Prostate gland (tissue), 2 donors: ENCODE measurements around the gene CUTA. TPM values are rescaled to one million over a fixed set of nuclear protein-coding genes. Genes with fewer than 3 reads are reported as not detected.

Source experiments
- DNase-seq: peaks from one replicate; pipeline ENCODE4 v3.0.0-alpha.2; 2019; ENCODE audit warnings: low spot score
- H3K27ac ChIP-seq, 2 donors: fragments of 200-600 bp; sonication (generic); 2 replicates each; pipeline ENCODE4 v1.5.1; 2017 to 2019
- H3K27me3 ChIP-seq: fragments of 200-600 bp; sonication (generic); replicated peaks from 2 replicates; pipeline ENCODE4 v1.5.1; 2019; ENCODE audit not compliant: insufficient read depth
- H3K36me3 ChIP-seq, 2 donors: fragments of 200-600 bp; sonication (generic); 1 replicate in 1 of 2; 2 replicates in 1 of 2; pipeline versions ENCODE4 v1.5.1 to v1.8.1; 2017 to 2019
- H3K4me1 ChIP-seq: fragments of 200-600 bp; sonication (generic); replicated peaks from 2 replicates; pipeline ENCODE4 v1.5.1; 2019
- H3K4me3 ChIP-seq, 2 donors: fragments of 200-600 bp; sonication (generic); 2 replicates each; pipeline ENCODE4 v1.5.1; 2017 to 2019
- H3K9me3 ChIP-seq: fragments of 200-600 bp; sonication (generic); 2 replicates; pipeline ENCODE4 v1.5.1; 2017
- POLR2A ChIP-seq: fragments of 450-650 bp; IDR thresholded peaks from one replicate; pipeline ENCODE4 v1.6.1; 2016; ENCODE audit warnings: antibody characterized with exemption, mild to moderate bottlenecking
- POLR2AphosphoS5 ChIP-seq: sonication (generic); formaldehyde crosslinking; IDR thresholded peaks from one replicate; pipeline ENCODE4 v1.6.1; 2017; ENCODE audit warnings: antibody characterized with exemption
- WGBS: methylation state at CpG from one replicate; pipeline ENCODE4 v1.1.5; 2018; 5-methylcytosine and 5-hydroxymethylcytosine counted together
- intact Hi-C: fragments of 100-400 bp; cut with DNase I; formaldehyde crosslinking; loops from one replicate; pipeline ENCODE4 v1.14.2; 2022
- total RNA-seq, 2 donors: library from RNA; depleted of rRNA; stranded (reverse); fragments of >200 nt; gene quantifications; one replicate each; pipeline ENCODE4 v1.1.0, GENCODE V29; 2016
- TF ChIP-seq, protein P1 (sequence below), 4 experiments: fragments of 200-600 bp in 2 of 4; fragments of 450-650 bp in 2 of 4; sonication (generic) in 2 of 4; IDR thresholded peaks; 1 replicate in 3 of 4; 2 replicates in 1 of 4; pipeline ENCODE4 v1.5.1; 2016 to 2019; ENCODE audit warnings: antibody characterized with exemption in 4 of 4, mild to moderate bottlenecking in 2 of 4, moderate library complexity in 2 of 4

The CUTA gene
- total RNA-seq, 2 donors from 2014 or later: 189 to 260 TPM

DNA sequence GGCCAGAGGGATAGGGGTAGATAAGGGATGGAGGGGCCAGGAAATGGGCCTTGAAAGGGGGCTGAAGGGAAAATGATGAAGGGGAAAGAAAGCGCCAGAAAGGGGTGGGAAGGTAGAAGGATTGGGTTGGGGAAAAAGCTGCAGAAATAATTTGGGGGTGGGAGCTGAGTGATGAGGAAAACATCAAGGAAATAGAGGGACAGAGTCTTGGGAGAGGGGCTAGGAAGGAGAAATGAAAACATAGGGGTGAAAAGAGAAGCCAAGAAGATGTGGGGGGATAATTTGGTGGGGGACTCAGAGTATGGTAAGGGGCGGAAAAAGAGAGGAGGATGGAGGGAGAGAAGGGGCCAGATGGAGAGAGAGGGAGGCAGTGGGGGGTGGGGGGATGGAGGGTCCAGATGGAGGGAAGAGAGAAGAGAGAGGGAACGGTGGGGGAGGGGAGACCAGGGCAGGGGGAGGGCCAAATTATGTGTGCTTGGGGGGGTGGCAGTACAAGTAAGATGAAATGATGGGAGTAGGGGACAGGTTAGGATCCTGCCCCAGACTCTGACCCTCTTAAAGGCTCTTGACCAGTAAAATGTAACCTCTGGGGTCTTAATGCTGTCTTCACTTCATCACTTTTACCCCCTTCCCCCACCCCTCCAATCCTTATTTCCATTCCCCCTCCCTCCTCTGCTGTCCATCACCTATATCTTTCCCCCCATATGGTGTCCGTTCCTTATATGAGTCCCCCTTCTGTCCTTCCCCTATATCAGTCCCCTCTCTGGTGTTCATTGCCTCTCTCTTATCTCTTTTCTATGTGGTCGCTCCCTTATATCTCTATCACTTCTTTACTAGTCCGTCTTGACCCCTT lies 2.8 kb upstream of the CUTA start:
- 57% methylated on average over 6 of the region's 6 CpGs for WGBS
- peak overlapping the region in 1 of 2 donors; percentile 6 for H3K4me3 ChIP-seq
- TF ChIP-seq, protein P1, sequence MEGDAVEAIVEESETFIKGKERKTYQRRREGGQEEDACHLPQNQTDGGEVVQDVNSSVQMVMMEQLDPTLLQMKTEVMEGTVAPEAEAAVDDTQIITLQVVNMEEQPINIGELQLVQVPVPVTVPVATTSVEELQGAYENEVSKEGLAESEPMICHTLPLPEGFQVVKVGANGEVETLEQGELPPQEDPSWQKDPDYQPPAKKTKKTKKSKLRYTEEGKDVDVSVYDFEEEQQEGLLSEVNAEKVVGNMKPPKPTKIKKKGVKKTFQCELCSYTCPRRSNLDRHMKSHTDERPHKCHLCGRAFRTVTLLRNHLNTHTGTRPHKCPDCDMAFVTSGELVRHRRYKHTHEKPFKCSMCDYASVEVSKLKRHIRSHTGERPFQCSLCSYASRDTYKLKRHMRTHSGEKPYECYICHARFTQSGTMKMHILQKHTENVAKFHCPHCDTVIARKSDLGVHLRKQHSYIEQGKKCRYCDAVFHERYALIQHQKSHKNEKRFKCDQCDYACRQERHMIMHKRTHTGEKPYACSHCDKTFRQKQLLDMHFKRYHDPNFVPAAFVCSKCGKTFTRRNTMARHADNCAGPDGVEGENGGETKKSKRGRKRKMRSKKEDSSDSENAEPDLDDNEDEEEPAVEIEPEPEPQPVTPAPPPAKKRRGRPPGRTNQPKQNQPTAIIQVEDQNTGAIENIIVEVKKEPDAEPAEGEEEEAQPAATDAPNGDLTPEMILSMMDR (IDR thresholded peaks at IDR 0.05): no peak
- no peak for TF ChIP-seq POLR2A
- TF ChIP-seq POLR2AphosphoS5: no peak
- intact Hi-C loops: no loop called here
- H3K4me1 ChIP-seq: peaks cover 11% of the 10 kb centered on the region
- no peaks in the 10 kb centered on the region for H3K36me3 ChIP-seq
- DNase-seq: no peak
- peak overlapping the region; percentile 60 to 62 for H3K27ac ChIP-seq
- no peaks in the 10 kb centered on the region for H3K27me3 ChIP-seq
- H3K9me3 ChIP-seq: no peaks in the 10 kb centered on the region

DNA sequence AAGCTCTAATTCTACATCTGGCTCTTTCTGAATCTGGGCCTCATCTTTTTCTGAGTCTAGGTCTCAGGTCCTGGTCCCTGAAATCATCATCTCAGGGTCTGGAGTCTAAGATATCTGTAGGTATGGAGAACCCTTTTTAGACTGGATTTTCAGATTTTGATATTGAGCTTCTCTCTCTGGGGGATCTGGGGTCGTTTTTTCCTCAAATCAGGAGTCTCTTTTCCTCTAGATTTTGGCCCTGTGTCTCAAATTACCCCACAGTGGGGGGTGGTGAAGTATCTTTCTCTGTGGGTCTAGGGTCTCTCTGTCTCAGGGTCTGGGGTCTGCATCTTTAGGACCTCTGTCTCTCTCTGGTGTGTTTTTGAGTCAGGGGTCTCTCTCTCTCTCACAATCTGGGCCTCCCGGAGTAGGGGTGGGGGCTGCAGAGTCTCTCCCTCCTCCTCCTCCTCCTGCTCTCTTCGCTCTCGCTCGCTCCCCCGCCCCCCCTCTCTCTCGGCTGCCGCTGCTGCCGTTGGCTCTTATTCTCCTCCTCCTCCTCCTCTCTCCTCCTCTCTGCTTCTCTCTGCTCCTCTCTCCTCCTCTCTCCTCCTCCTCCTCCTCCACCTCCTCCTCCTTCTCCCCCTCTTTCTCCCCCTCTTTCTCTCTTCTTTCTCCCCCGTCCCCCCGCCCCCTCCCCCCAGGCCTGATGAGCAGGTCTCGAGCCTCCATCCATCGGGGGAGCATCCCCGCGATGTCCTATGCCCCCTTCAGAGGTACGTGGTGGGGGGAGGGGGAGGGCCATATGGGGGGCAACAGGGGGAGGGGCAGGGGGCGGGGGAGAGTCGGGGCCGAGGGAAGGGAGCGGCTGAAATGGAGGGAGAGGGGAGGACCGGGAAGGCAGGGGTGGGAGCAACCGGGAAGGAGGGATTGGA lies 1.9 kb upstream of the CUTA start, which contains the start of gene SYNGAP1:
SYNGAP1 (plus strand) TSS at position 486 of the 911 bp plus-strand sequence; CDS start at position 686, 200 bp downstream.
- Histone ChIP-seq H3K27me3 (no peaks in the 10 kb centered on the region), H3K36me3 (no peaks in the 10 kb centered on the region), H3K9me3 (no peaks in the 10 kb centered on the region), H3K4me3 (peak within 1 kb of the TSS; percentile 4 to 6), H3K4me1 (peaks cover 7% of the 10 kb centered on the region), H3K27ac (peak within 1 kb of the TSS; percentile 93 to 95)
- 3% methylated on average over 22 of the region's 22 CpGs for WGBS
- no peak for DNase-seq
- TF ChIP-seq, protein P1 (IDR thresholded peaks at IDR 0.05): no peak
- no peak for TF ChIP-seq POLR2A
- intact Hi-C loops: loop anchor here (10.0 kb wide), 1 partner anchor 445 kb away; no protein-coding TSS in a partner anchor

DNA sequence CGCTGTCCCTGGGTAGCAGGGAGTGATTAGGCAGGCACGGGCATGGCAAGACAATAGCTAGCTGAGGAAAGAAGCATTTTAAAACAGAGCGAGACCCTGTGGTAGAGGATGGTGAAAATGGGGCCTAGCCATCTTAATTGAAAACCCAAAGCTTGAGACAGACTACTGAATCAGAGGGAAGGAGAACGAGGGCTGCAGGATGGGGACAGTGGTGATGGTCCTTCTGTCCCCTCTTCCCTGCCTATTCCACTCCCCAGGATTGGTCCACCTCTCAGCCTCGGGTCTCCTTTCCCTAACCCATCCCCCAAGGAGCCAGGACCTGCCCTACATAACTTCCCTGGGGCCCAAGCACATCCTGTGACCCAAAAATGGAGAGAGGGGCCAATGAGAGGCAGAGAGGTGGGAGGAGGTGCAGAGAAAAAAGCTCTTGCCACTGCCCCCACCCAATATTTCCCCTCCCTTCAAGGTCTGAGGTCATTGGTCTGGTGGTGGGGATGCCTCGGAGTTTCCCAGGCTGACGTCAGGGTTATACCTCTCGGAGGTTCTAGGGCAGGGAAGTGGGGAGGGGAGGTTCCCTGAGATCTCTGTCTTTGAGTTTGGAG lies 884 bp upstream of the CUTA start:
- no peak for DNase-seq

DNA sequence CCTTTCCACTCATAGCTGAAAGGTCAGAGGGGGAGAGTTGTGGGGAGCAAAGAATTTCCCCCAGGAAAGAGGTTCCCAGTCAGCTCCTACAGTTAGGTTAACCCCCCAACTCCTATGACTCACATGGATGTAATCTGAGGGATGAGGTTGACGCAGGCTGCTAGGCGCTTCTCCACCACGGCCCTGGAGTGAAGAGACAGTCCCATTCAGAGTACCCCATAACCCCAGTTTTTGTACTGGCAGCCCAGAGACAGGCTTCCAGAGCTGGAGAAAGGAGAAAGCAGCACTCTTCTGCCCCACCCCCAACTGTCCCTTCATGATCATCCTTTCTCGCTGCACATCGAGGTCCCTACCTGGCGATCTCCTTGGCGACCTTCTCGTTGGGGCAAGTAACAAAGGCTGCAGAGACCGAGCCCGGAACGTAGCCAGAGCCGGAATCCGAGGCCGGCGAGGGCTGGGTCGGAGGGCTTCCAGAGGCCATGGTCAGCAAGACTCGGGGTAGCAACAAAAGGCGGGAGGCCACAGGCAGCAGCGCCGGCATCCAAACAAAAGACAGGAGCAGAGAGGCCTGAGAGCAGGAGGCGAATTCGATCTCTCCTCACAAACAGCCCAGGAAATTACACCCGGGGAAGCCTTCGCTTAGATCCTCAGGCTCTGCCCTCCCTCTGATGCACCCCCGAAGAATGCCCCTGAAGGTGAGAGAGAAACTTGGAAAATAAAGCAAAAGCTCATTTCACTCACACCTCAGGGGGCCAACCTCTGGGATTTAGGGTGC lies 592 bp downstream of the CUTA start:
- Histone ChIP-seq H3K27me3 (no peaks in the 10 kb centered on the region), H3K4me1 (peaks cover 8% of the 10 kb centered on the region), H3K9me3 (no peaks in the 10 kb centered on the region), H3K4me3 (peak overlapping the region; percentile 42 to 56), H3K36me3 (no peaks in the 10 kb centered on the region), H3K27ac (peak overlapping the region; percentile 93 to 95)
- WGBS: under 1% methylated on average over 25 of the region's 25 CpGs
- TF ChIP-seq POLR2AphosphoS5 (no peak), POLR2A (no peak)
- TF ChIP-seq, protein P1 (IDR thresholded peaks at IDR 0.05): no peak
- peak; percentile 14 for DNase-seq
- intact Hi-C loops: loop anchor here (10.0 kb wide), 1 partner anchor 443 kb away; no protein-coding TSS in a partner anchor

More for the DNA sequence above, 884 bp upstream of the CUTA start:
- TF ChIP-seq POLR2A (no peak), POLR2AphosphoS5 (no peak)
- TF ChIP-seq, protein P1 (IDR thresholded peaks at IDR 0.05): no peak
- H3K27ac ChIP-seq: peak overlapping the region; percentile 93 to 95
- H3K4me3 ChIP-seq: peak overlapping the region; percentile 42 to 56
- H3K36me3 ChIP-seq: no peaks in the 10 kb centered on the region
- intact Hi-C loops: loop anchor here (10.0 kb wide), 1 partner anchor 444 kb away; no protein-coding TSS in a partner anchor
- no peaks in the 10 kb centered on the region for H3K27me3 ChIP-seq
- WGBS: 46% methylated on average over 8 of the region's 8 CpGs
- H3K4me1 ChIP-seq: peaks cover 6% of the 10 kb centered on the region
- no peaks in the 10 kb centered on the region for H3K9me3 ChIP-seq
